Stimulated activated CD4-positive, alpha-beta T cell treated with anti-CD3 and anti-CD28 coated beads, Interleukin-1b, Interleukin-23, amount 100 ng/mL, for 4 hours (primary cell): ENCODE data around the gene NTN1.
A peak's percentile ranks its signal among the peaks of the same experiment; 100 is the strongest.
"Not testable (repeated sequence)": the region's sequence is repeated elsewhere in the genome, so short reads cannot be mapped to it uniquely, and the experiment has no call there.

Experiments
- DNase-seq, 2 donors: peaks; one replicate each; pipeline ENCODE4 v3.0.0-alpha.2; 2020; ENCODE audit warnings: low read depth in 2 of 2

The NTN1 gene

GRCh38 chr17:9021158-9021991 is at the start of gene NTN1:
NTN1 (plus strand) TSS chr17:9021510; CDS start chr17:9022374, 864 bp downstream.
- DNase-seq: peak; percentile 47 to 64

DNA sequence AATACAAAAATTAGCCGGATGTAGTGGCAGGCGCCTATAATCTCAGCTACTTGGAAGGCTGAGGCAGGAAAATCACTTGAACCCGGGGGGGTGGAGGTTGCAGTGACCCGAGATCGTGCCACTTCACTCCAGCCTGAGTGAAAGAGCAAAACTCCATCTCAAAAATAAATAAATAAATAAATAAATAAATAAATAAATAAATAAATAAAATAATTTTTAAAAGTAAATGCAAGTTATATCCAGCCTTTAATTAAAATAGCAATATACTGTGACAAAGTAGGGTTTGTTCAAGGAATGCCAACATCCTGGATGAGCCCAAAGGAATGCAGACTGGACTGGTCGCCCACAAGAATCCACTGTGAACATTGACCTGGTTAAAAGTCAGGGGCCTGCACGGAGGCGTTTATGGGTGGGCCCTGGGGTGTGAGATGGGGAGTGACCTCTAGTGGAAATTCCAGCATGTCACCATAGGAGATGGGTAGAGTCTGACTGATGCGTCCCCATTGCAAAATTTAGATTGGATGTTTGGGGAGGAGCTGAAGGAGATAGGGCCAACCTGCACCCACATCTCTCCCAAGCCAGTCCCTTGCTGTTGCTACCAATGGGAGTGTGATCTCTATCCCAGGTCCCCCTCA is 46.1 kb upstream of the NTN1 start:
- no peak for DNase-seq

- no peak for DNase-seq
These were observed 44.7 kb upstream of the NTN1 start for GRCh38 chr17:8976638-8977037.

DNA sequence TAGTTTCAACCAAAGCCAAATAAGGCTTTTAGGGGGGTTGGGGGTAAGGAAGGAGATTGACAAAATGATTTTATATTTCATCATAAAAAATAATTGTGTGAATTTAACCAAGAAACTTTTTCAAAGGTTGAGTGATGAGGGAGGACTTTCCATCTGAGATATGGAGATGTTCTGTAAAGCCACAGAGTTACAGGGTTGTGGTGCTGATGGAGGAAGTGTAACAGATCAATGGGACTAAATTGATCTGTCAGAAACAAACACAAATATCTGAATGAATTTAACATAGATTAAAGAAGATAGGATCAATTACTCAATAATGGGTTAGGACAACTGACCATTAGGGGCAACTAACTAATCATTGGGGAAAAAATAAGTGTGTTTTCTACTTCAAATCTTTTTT is 41.6 kb upstream of the NTN1 start:
- no peak for DNase-seq

DNA sequence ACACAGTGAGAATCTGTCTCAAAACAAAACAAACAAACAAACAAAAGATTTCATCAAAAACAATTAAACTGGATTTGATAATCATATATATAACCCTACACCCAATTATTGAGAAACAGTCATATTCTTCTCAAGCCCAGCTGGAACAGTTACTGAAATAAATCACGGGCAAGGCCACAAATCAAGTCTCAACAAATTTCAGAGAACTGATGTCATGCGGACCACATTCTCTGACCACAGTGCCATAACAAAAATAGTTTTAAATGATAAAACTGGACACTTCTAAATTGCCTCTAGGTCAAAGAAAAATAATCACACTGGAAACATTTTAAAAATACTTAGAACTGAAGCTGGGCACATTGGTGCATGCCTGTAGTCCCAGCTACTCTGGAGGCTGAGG is 39.9 kb upstream of the NTN1 start:
- no peak for DNase-seq

GRCh38 chr17:8984225-8984624 is 37.1 kb upstream of the NTN1 start:
- DNase-seq: not testable (repeated sequence)

GRCh38 chr17:8985054-8985701 is 36.1 kb upstream of the NTN1 start:
- DNase-seq: no peak

- DNase-seq: no peak
These were observed 35.0 kb upstream of the NTN1 start for GRCh38 chr17:8986295-8986694.

GRCh38 chr17:8988263-8988935 is 32.9 kb upstream of the NTN1 start:
- DNase-seq: not testable (repeated sequence)

DNA sequence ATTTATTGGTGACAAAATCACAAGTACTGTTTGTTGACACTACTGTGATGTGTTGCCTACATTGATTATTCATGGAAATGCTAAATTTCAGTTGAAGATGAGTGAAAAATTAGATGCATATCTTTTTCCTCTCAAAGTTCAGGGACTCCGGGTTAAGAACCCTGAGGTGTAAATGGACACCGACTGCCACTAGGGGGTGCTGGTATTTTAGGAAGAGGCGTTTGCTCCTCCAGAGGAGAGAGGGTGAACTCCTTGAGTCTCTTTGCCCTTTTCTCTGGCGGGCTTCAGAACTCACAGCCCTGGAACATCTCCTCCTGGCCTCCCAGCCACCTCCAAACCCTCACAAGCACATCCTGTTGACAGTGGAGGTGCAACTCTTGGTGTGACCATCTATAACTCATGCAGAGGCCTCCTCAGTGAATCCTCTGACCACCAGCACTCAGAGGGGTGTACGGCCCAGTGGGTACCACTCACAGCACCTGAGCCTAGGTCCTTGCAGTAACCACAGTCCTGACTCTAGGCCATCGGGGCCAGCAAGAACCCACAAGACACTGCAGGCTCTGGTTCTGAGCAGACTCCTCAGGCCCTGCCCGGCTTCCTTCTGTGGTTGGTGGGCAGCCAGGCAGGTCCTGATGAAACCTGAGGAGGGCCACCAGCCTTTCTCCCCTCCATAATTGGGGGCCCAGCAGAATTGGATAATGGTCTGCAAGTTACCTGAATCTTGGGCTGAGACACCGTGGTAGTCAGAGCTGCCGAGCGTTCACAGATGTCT is 29.6 kb upstream of the NTN1 start:
- peak; percentile 45 to 63 for DNase-seq

DNA sequence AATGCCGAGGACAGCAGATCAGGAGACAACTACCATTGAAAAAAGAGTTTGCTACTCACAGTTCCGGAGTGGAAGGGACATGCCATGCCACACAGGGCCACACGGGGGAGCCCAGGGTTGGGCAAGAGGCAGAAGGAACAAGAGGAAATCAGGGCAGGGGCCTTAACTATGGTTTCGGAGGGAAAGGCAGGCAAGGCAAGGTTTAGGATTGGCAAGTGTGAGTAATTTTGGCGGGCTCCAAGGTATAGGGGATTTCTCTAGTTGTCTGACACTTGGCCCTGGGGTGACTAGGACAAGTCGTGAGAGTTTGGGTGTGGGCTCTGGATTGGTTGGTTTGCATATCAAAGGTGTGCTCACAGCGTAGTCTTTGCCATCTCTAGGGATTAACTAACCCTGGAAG is 27.0 kb upstream of the NTN1 start:
- peak; percentile 52 to 61 for DNase-seq

- DNase-seq: no peak
These were observed 25.6 kb upstream of the NTN1 start for GRCh38 chr17:8995711-8996110.

DNA sequence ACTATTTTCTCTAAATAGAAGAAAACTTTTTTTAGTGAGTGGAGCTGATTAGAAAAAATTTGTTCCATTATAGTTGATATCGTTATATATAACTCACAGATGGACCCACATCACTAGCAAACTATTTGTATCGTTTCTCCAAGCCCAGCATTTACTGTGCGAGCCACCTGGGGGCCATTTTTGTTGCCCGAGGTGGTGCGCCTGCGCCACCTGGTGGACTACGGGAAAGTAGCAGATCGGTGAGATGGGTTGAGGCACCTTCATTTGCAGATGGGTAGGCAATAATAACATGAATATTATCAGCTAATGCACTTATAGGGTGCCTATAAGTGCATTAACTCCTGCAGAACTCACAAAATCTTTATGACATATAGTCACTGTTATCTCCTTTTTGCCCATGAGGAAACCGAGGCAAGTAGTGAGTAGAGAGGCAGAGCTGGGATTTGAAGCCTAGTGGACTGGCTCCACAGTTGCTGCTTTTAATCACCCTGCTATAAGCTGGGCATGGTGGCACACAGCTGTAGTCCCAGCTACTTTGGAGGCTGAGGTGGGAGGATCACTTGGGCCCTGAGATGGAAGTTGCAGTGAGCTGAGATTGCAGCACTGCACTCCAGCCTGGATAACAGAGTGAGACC is 23.2 kb upstream of the NTN1 start:
- peak; percentile 72 to 76 for DNase-seq

- DNase-seq: no peak
These were observed 19.8 kb upstream of the NTN1 start for GRCh38 chr17:9001559-9001958.

DNA sequence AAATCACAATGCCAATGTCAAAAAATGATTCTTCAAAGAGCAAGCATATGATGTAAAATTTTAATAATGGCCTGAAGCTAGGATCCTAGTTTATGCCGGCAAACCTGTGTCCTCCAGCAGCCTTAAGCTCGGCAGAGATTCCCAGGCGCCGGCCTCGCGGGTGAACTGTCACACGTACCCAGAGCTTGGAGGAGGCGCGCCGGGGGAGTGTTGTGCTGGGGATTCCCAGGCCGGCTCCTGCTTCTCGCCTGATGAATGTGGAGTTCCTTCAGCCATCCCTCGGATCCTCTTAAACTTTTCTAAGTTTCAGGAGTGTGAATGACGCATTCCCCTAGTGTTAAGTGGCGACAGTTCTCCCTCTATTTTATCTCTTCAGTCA is 19.1 kb upstream of the NTN1 start:
- DNase-seq: no peak

DNA sequence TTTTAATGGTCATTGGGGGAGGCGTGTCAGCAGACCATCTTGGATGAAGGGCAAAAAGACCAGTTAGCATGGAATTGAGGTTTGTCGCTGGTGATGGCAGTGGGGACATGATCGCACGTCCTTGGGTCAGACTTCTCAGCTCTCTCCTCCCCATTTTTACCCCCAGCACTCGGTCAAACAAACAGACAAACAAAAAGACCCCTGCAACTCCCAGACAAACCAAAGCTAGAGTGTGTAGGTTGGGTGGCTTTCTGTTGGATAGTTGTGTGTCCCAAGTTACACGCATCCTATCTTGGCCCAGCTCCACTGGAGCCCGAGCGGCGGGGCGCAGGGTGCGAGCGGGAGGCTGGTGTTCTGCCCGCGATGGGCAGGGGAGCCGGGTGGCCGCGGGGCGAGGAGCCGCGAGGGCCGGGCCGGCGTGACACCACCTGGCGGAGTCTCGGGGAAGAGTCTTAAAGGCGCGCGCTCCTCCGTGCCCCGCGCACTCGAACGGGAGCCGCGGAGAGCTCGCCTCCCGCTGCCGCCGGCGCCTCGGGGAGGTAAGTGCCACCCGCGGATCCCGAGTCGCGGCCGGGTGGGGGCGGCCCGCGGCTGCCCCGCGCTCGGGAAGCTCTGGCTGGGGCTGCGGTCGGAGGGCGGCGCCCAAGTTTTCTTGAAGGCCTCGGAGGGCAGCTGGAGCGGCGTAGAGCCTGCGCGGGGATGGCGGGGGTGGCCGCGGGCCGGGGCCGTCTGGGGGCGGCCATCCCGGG is 18.5 kb upstream of the NTN1 start:
- DNase-seq: peak in 1 of 2 donors; percentile 31

- no peak for DNase-seq
These were observed 17.8 kb upstream of the NTN1 start for GRCh38 chr17:9003355-9004131.

- no peak for DNase-seq
These were observed 17.0 kb upstream of the NTN1 start for GRCh38 chr17:9004132-9004960.

DNA sequence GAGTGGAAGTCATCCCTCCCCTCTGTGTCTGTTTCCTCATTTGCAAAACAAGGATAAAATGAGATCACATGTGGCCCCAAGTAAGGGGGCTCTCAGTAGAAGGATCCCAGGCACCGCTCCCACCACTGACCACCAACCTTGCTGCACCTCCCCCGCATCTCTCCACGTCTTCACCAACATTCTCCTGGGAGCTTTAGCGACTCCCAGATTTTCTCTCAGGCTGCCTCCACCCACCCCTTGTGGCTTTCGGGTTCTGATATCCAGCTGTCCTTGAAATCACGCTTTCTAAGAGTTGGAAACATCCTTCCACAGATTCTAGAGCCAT is 16.4 kb upstream of the NTN1 start:
- DNase-seq: no peak
